Superior temporal gyrus (tissue), 1 donor: Measurements from ENCODE around the gene ARAP2.
A peak's percentile ranks its signal among the peaks of the same experiment; 100 is the strongest.

Source experiments
- DNase-seq: peaks from one replicate; pipeline ENCODE4 v3.0.0-alpha.2; 2016; ENCODE audit errors: extremely low spot score

The ARAP2 gene, protein sequence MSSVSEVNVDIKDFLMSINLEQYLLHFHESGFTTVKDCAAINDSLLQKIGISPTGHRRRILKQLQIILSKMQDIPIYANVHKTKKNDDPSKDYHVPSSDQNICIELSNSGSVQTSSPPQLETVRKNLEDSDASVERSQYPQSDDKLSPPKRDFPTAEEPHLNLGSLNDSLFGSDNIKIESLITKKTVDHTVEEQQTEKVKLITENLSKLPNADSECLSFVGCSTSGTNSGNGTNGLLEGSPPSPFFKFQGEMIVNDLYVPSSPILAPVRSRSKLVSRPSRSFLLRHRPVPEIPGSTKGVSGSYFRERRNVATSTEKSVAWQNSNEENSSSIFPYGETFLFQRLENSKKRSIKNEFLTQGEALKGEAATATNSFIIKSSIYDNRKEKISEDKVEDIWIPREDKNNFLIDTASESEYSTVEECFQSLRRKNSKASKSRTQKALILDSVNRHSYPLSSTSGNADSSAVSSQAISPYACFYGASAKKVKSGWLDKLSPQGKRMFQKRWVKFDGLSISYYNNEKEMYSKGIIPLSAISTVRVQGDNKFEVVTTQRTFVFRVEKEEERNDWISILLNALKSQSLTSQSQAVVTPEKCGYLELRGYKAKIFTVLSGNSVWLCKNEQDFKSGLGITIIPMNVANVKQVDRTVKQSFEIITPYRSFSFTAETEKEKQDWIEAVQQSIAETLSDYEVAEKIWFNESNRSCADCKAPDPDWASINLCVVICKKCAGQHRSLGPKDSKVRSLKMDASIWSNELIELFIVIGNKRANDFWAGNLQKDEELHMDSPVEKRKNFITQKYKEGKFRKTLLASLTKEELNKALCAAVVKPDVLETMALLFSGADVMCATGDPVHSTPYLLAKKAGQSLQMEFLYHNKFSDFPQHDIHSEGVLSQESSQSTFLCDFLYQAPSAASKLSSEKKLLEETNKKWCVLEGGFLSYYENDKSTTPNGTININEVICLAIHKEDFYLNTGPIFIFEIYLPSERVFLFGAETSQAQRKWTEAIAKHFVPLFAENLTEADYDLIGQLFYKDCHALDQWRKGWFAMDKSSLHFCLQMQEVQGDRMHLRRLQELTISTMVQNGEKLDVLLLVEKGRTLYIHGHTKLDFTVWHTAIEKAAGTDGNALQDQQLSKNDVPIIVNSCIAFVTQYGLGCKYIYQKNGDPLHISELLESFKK (N-terminal part only)

GRCh38 chr4:36244257-36245082, at the start of gene ARAP2:
TSS of gene ARAP2 (minus strand) at chr4:36244514. CDS start at chr4:36229486, 15,028 bp downstream.
- DNase-seq = peak; percentile 73

- DNase-seq = peak; percentile 85
These were observed 48.4 kb upstream of the ARAP2 start for GRCh38 chr4:36292556-36293188.

- DNase-seq = no peak
These were observed 46.3 kb upstream of the ARAP2 start for GRCh38 chr4:36290641-36291040.

- no peak for DNase-seq
These were observed 44.6 kb upstream of the ARAP2 start for GRCh38 chr4:36288731-36289426.

- DNase-seq = no peak
These were observed 42.2 kb upstream of the ARAP2 start for GRCh38 chr4:36286481-36286871.

GRCh38 chr4:36285784-36286480, 41.6 kb upstream of the ARAP2 start:
- DNase-seq = no peak

- peak; percentile 90 for DNase-seq
These were observed 39.7 kb upstream of the ARAP2 start for GRCh38 chr4:36283912-36284465.

GRCh38 chr4:36282503-36283030, 38.3 kb upstream of the ARAP2 start:
- peak; percentile 54 for DNase-seq

DNA sequence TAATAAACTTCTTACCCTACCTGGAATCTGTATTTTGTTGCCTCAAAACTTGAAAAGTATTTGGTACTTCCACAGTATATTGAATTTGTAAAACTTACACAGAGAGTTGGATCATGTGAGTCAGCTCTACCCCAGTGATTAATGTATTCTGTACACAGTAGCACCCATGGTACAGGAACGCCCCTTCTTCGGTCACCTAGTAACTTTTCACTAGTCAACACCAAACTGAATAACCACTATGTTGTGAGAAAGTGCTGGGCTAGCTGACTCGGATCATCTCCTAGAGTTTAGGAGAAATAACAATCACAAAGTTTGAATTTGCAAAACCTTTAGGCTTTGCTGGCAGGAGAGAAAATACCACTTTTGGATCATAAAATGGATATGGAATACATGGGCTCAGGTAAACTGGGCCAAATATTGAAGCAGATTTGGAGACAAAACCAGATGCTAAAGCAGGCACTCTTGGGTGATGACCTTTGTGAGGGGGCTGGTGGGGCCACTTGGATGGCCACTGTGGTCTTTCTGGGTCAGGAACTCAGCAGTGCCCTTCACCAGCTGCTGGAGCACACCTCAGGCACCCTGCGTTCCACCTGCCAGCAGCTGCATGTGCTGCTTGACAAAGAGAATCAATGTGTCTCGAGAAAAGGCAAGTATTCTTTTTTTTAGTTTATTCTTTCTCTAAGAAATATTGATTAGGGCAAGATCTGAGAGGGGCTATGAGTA, 37.2 kb upstream of the ARAP2 start, which contains the start of gene DTHD1:
Gene DTHD1, plus strand, starts transcription at position 233 of the 723 bp plus-strand sequence. Its CDS starts 143 bp downstream, at position 376.
- DNase-seq = peak; percentile 43

GRCh38 chr4:36280555-36280954, 36.2 kb upstream of the ARAP2 start:
- peak; percentile 82 for DNase-seq

- DNase-seq = no peak
These were observed 34.5 kb upstream of the ARAP2 start for GRCh38 chr4:36278789-36279188.

- no peak for DNase-seq
These were observed 33.2 kb upstream of the ARAP2 start for GRCh38 chr4:36277533-36277932.

GRCh38 chr4:36274158-36274557, 29.8 kb upstream of the ARAP2 start:
- no peak for DNase-seq

- DNase-seq = no peak
These were observed 29.0 kb upstream of the ARAP2 start for GRCh38 chr4:36273276-36273675.

GRCh38 chr4:36269533-36270173, 25.3 kb upstream of the ARAP2 start:
- peak; percentile 85 for DNase-seq

GRCh38 chr4:36269101-36269500, 24.8 kb upstream of the ARAP2 start:
- DNase-seq = no peak

DNA sequence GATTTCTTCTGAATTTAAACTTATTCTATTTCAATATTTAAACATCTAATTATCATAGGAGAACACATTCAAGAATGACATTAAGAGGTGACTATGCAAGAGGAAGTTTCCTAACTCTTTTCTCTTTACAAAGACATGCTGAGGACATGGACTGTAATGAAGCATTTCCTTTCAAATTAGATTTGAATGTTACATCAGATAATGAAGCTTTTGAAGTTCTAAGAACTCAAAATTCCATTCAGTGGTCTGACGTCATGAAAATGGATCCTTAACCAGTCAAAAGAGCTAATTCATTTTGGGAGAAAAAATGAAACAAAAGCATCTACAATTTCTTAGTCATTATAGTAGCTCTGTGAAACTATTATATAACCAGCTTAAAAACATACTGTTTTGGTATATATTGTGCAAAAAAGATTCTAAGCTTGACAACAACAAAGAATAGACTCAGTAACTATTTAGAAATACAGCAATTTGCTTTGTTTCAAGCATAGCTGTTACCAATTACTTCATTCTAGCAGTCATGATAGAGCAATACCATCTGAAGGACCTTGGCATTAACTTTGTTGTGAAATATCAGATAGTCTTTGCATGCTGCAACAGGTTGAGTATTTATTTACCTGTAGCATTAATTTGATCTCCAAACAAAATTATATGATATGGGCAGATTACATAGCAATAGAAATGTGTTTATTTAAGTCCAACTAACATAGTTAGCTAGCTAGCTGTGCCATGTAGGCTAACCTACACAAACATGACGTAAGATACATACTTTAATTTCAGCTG, 23.4 kb upstream of the ARAP2 start:
- DNase-seq = peak; percentile 73
